Adrenal gland (tissue), 12 donors: ENCODE data around the gene ACTL7B. TPM values are rescaled to one million over a fixed set of nuclear protein-coding genes. Genes with fewer than 3 reads are reported as not detected.

ENCODE experiments used
- DNase-seq, 7 donors: peaks; one replicate each; pipeline ENCODE4 v3.0.0-alpha.2; 2019 to 2020
- H3K27ac ChIP-seq, 5 donors: fragments of 200-600 bp; sonication (generic) in 4 of 5; 1 replicate in 3 of 5; 2 replicates in 2 of 5; pipeline versions ENCODE4 v1.5.1 to v1.8.0; 2016 to 2020; ENCODE audit warnings: mild to moderate bottlenecking in 1 of 5
- H3K27me3 ChIP-seq: fragments of 200-600 bp; 2 replicates; pipeline ENCODE4 v1.8.0; 2021
- H3K36me3 ChIP-seq, 2 donors: fragments of 200-600 bp; replicated peaks in 1 of 2; 1 replicate in 1 of 2; 2 replicates in 1 of 2; pipeline versions ENCODE4 v1.5.1 to v1.8.0; 2018 to 2022
- H3K4me1 ChIP-seq, 2 donors: fragments of 200-600 bp; replicated peaks in 1 of 2; 1 replicate in 1 of 2; 2 replicates in 1 of 2; pipeline versions ENCODE4 v1.5.1 to v1.8.0; 2018 to 2021
- H3K4me3 ChIP-seq, 4 donors: fragments of 200-600 bp; sonication (generic) in 3 of 4; one replicate each; pipeline ENCODE4 v1.5.1; 2016 to 2018
- H3K9me3 ChIP-seq, 3 donors: fragments of 200-600 bp; sonication (generic) in 1 of 3; replicated peaks in 1 of 3; 1 replicate in 2 of 3; 2 replicates in 1 of 3; pipeline versions ENCODE4 v1.5.1 to v1.8.0; 2016 to 2021
- POLR2A ChIP-seq, 2 donors: fragments of 450-650 bp; IDR thresholded peaks; one replicate each; pipeline ENCODE4 v1.6.1; 2017; ENCODE audit warnings: antibody characterized with exemption in 2 of 2, mild to moderate bottlenecking in 2 of 2, moderate library complexity in 1 of 2
- WGBS, 4 donors: extraction: QIAGEN DNeasy Blood & Tissue Kit in 2 of 4; methylation state at CpG; one replicate each; pipeline versions ENCODE4 v1.1.5 to v1.1.7; 2013 to 2017; 5-methylcytosine and 5-hydroxymethylcytosine counted together
- intact Hi-C, 2 donors: fragments of 100-400 bp; cut with DNase I; formaldehyde crosslinking; loops; one replicate each; pipeline versions ENCODE4 v1.14.1 to v1.15.0; 2022 to 2023
- polyA plus RNA-seq, 3 donors: library from polyadenylated mRNA; stranded (reverse); fragments of 200-250 nt in 2 of 3; fragments of 350-450 nt in 1 of 3; fragmentation: Illumina TruSeq in 1 of 3; extraction: RNeasy Lipid Tissue Mini Kit (QIAGEN cat#74804) in 1 of 3; gene quantifications; one replicate each; pipeline ENCODE4 v1.2.3, GENCODE V29; 2013 to 2014
- total RNA-seq, 9 donors: library from RNA; depleted of rRNA in 4 of 9; stranded (reverse); fragments of >200 nt in 4 of 9; fragments of 120-200 nt in 1 of 9; fragmentation: NEBNext Ultra II Directional in 1 of 9; extraction: Animal tissue kit (Norgen Biotek cat#: 25700) in 1 of 9; gene quantifications; one replicate each; pipeline versions ENCODE4 v1.1.0 to v1.2.4, GENCODE V29; 2013 to 2023
- TF ChIP-seq, protein P1 (sequence below), 6 experiments: fragments of 450-650 bp in 4 of 6; fragments of 200-600 bp in 2 of 6; sonication (generic) in 1 of 6; IDR thresholded peaks; 1 replicate in 5 of 6; 2 replicates in 1 of 6; pipeline versions ENCODE4 v1.5.1 to v1.8.0; 2016 to 2021; ENCODE audit warnings: antibody characterized with exemption in 6 of 6, mild to moderate bottlenecking in 2 of 6, moderate library complexity in 1 of 6
- donor health status: healthy with polysubstance abuse.
- donor health status: Bipolar disorder and iron deficiency.
- donor health status: DM: yes; HTN: yes; CAD: no.
- donor health status: DM: no; HTN: no; CAD: no.
- donor health status: DM: no; HTN: no; CAD: no.
- donor health status: DM: yes; HTN: yes; CAD: no.

ACTL7B gene
- total and polyA plus RNA-seq, 12 donors, result 0.12 to 0.95 (median 0.27) TPM; not detected in 4

DNA sequence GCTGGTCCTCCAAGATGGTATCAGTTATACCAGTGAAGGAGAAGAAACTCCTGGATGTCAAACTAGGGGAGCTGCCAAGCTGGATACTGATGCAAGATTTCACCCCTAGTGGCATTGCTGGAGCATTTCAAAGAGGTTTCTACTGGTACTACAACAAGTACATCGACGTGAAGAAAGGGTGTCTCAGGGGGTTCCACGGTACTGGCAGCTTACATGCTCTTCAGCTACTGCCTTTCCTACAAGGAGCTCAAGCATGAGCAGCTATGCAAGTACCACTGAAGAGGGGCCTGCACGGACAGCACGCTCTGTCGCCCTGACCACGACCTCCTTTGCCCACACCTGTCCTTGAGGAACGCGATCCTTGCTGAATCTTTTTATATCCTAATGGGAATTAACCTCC lies 19.5 kb downstream of the ACTL7B start:
- intact Hi-C loops, result no loop called here
- 69 to 76% (median 75%) methylated on average over 6 to 9 of the region's 9 CpGs for WGBS, 4 donors
- Histone ChIP-seq H3K4me3 (no peak overlapping the region), H3K36me3 (no peaks in the 10 kb centered on the region), H3K4me1 (no peaks in the 10 kb centered on the region), H3K9me3 (no peaks in the 10 kb centered on the region), H3K27ac (no peak overlapping the region), H3K27me3 (no peaks in the 10 kb centered on the region)
- DNase-seq, result no peak
- no peak for TF ChIP-seq POLR2A (IDR thresholded peaks at IDR 0.05)
- TF ChIP-seq, protein P1, sequence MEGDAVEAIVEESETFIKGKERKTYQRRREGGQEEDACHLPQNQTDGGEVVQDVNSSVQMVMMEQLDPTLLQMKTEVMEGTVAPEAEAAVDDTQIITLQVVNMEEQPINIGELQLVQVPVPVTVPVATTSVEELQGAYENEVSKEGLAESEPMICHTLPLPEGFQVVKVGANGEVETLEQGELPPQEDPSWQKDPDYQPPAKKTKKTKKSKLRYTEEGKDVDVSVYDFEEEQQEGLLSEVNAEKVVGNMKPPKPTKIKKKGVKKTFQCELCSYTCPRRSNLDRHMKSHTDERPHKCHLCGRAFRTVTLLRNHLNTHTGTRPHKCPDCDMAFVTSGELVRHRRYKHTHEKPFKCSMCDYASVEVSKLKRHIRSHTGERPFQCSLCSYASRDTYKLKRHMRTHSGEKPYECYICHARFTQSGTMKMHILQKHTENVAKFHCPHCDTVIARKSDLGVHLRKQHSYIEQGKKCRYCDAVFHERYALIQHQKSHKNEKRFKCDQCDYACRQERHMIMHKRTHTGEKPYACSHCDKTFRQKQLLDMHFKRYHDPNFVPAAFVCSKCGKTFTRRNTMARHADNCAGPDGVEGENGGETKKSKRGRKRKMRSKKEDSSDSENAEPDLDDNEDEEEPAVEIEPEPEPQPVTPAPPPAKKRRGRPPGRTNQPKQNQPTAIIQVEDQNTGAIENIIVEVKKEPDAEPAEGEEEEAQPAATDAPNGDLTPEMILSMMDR (IDR thresholded peaks at IDR 0.05), result no peak

DNA sequence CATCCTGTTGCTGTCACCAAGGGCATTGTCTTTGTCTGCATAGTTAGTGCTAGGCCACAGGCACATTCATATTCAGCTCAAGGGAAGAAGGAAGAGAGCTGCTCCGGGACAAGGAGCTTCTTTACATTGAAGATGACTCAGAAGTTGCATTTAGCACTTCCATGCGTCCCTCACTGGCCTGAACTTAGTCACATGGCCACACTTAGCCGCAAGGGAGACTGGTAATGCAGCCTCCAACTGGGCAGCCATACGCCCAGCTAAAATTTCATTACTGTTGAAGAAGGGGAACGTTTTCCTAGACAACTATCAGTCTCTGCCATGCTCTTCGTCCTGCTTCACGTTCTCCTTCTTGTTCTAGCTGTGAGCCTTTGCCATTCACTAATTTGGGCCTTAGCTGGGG lies 20.0 kb downstream of the ACTL7B start:
- Histone ChIP-seq H3K4me1 (no peaks in the 10 kb centered on the region), H3K36me3 (no peaks in the 10 kb centered on the region), H3K9me3 (no peaks in the 10 kb centered on the region), H3K27me3 (no peaks in the 10 kb centered on the region), H3K27ac (no peak overlapping the region), H3K4me3 (no peak overlapping the region)
- no peak for DNase-seq
- TF ChIP-seq, protein P1 (IDR thresholded peaks at IDR 0.05), result no peak
- no peak for TF ChIP-seq POLR2A (IDR thresholded peaks at IDR 0.05)
- WGBS, 4 donors, result 79 to 87% (median 80%) methylated on average over 7 of the region's 7 CpGs
- intact Hi-C loops, result no loop called here

DNA sequence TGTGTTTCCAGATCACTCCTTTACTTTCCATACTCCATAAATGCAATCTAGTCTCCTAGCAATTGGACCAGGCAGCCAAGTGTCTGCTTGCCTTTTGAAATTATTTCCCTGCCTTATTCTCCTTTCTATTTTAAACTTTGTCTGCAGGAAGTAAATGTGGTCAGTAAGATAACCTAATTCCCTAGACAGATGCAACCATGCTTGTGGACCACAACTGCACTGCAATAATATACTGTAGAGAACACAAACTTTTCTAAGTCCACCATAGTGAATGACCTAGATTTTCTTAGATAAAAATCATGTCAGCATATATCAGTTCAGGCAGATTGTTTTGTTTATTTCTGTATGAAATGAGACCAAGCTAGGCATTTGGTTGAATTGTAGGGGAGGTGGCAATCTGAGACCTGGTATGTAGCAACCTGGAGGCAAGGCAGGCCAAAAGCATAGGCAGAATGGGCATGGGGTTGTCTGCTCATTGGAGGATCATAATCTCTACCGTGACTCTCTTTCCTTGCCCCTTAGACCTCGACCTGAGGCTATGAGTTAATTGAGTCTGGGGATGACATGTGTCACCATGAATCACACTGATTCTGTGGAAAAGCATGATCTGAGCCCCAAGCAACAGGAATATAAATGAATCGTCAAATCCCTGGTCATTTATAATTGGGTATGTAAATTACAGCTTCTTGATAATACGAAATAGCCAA lies 20.7 kb downstream of the ACTL7B start:
- H3K36me3 ChIP-seq, result no peaks in the 10 kb centered on the region
- DNase-seq, result no peak
- intact Hi-C loops, result no loop called here
- TF ChIP-seq, protein P1 (IDR thresholded peaks at IDR 0.05), result no peak
- no peak for TF ChIP-seq POLR2A (IDR thresholded peaks at IDR 0.05)
- no peak overlapping the region for H3K4me3 ChIP-seq
- 41 to 65% (median 55%) methylated on average over 4 of the region's 4 CpGs for WGBS, 4 donors
- H3K9me3 ChIP-seq, result no peaks in the 10 kb centered on the region
- H3K27ac ChIP-seq, result no peak overlapping the region
- no peaks in the 10 kb centered on the region for H3K27me3 ChIP-seq
- no peaks in the 10 kb centered on the region for H3K4me1 ChIP-seq

DNA sequence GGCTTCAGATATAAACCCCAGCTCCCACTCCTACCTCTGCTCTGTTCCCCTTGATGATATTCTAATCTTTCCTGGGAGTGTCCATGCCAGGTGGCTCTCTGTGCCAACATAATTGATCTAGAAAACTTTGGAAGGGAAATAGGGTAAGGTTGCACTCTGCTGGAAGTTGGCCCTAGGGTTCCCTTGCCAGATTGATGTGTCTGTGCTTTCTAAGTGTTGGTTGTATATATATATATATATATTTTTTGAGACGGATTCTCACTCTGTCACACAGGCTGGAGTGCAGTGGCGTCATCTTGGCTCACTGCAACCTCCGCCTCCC lies 23.6 kb downstream of the ACTL7B start:
- H3K27me3 ChIP-seq, result no peaks in the 10 kb centered on the region
- no peaks in the 10 kb centered on the region for H3K4me1 ChIP-seq
- DNase-seq, result no peak
- H3K4me3 ChIP-seq, result no peak overlapping the region
- H3K27ac ChIP-seq, result no peak overlapping the region
- 91 to 98% (median 97%) methylated on average over 3 of the region's 3 CpGs for WGBS, 4 donors
- intact Hi-C loops, result no loop called here
- H3K36me3 ChIP-seq, result no peaks in the 10 kb centered on the region
- TF ChIP-seq POLR2A (IDR thresholded peaks at IDR 0.05), result no peak
- TF ChIP-seq, protein P1 (IDR thresholded peaks at IDR 0.05), result no peak
- no peaks in the 10 kb centered on the region for H3K9me3 ChIP-seq
